GM13977 (cell line): ENCODE data around the gene INHBA.

Source experiments
- DNase-seq: peaks from one replicate; pipeline ENCODE4 v3.0.0; 2012; ENCODE audit warnings: low spot score
- in situ Hi-C: fragments of 300-500 bp; cut with MboI; formaldehyde crosslinking; loops from one replicate; pipeline ENCODE4 v1.12.0; 2022; ENCODE audit warnings: low sequenced_read_pairs, low pct_unique_long_range_greater_than_20kb, mixed read lengths, inconsistent platforms; ENCODE audit not compliant: unreplicated experiment
- TF ChIP-seq, protein P1 (sequence below): IDR thresholded peaks from 2 replicates; pipeline ENCODE4 v1.5.1; 2012; ENCODE audit warnings: mild to moderate bottlenecking, control low read depth; ENCODE audit not compliant: insufficient read depth; ENCODE audit errors: extremely low read depth, missing control alignments

Gene INHBA

GRCh38 chr7:41679566-41679965, 23.3 kb downstream of the INHBA start:
- no peak for DNase-seq
- in situ Hi-C loops, result loop anchor here (25.0 kb wide), 1 partner anchor 667 kb away; no protein-coding TSS in a partner anchor
- TF ChIP-seq, protein P1, sequence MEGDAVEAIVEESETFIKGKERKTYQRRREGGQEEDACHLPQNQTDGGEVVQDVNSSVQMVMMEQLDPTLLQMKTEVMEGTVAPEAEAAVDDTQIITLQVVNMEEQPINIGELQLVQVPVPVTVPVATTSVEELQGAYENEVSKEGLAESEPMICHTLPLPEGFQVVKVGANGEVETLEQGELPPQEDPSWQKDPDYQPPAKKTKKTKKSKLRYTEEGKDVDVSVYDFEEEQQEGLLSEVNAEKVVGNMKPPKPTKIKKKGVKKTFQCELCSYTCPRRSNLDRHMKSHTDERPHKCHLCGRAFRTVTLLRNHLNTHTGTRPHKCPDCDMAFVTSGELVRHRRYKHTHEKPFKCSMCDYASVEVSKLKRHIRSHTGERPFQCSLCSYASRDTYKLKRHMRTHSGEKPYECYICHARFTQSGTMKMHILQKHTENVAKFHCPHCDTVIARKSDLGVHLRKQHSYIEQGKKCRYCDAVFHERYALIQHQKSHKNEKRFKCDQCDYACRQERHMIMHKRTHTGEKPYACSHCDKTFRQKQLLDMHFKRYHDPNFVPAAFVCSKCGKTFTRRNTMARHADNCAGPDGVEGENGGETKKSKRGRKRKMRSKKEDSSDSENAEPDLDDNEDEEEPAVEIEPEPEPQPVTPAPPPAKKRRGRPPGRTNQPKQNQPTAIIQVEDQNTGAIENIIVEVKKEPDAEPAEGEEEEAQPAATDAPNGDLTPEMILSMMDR, result no peak

GRCh38 chr7:41674505-41675023, 28.3 kb downstream of the INHBA start:
- TF ChIP-seq, protein P1, result no peak
- no peak for DNase-seq
- in situ Hi-C loops, result loop anchor here (25.0 kb wide), 1 partner anchor 662 kb away; no protein-coding TSS in a partner anchor

DNA sequence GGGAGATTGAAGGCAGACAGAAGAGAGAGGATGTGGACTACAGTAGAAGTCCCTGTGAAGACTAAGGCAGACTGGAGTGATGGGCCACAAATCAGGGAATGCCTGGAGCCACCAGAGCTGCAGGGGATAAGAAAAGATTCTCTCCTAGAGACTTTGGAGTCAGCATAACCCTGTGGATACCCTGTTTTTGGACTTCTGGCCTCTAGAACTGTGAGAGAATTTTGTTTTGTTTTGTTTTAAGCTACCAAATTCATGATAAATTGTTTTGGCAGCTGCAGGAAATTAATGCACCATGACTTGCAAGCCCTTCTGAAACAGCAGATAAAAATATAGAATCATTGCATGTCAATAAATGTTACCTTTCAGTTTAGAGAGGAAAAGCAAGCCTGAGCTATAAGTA, 41.3 kb downstream of the INHBA start:
- DNase-seq, result no peak
- in situ Hi-C loops, result no loop called here
- TF ChIP-seq, protein P1, result no peak

- in situ Hi-C loops, result no loop called here
These were observed 43.4 kb downstream of the INHBA start for GRCh38 chr7:41659539-41659938.

DNA sequence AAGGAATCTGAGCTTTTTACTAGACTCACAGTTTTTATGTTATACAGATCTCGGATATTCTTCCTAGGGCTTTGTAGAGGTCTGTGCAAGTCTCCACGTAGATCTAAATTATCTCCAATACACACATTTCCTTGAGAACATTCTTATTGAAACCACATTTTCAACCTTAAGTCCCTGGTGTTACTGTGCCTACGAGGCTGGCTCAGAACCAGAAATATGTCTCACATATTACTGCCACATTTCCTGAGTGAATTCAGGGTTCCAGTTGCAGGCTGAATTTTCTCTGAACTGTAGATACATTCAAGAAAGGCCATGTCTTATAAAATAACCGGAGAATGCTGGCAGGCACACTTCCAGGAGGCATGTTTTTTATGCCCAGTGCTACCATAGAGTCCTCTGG, 46.5 kb downstream of the INHBA start:
- in situ Hi-C loops, result no loop called here
- DNase-seq, result no peak
- TF ChIP-seq, protein P1, result no peak

More at GRCh38 chr7:41659539-41659938, 43.4 kb downstream of the INHBA start:
- TF ChIP-seq, protein P1, result no peak
- DNase-seq, result no peak

GRCh38 chr7:41655426-41655825, 47.5 kb downstream of the INHBA start:
- in situ Hi-C loops, result no loop called here
- TF ChIP-seq, protein P1, result no peak
- DNase-seq, result no peak

DNA sequence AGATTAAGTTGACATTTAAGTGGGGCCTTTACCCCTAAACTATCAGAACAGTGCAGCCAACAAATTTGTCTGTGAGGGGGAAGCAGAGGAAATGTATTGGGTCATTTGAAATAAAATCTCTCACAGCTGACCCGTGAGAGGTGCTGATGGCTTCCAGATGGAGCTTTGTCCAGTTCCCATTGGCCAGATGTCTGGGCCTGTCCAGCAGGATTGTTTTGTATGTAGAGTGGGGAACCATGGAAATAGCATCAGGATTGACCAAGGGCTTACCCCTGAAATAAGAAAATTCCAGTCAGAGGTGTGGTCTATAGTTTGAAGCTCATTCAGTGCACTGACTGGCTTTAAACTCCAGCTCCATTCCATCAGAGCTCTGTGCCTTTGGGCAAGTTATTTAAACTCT, 50.6 kb downstream of the INHBA start:
- TF ChIP-seq, protein P1, result no peak
- in situ Hi-C loops, result no loop called here
- DNase-seq, result no peak
